SK-N-SH (cell line): ENCODE data around the gene TMEM59.

Source experiments
- EP300 ChIP-seq, 2 experiments: IDR thresholded peaks; 2 replicates each; pipeline versions ENCODE4 v1.4.0 to v1.6.1; 2012; ENCODE audit warnings: borderline replicate concordance in 1 of 2, low read depth in 1 of 2, low read length in 1 of 2
- FOXJ3 ChIP-seq: sonication (generic); formaldehyde crosslinking; IDR thresholded peaks from 2 replicates; pipeline ENCODE4 v1.5.1; 2020; ENCODE audit warnings: mild to moderate bottlenecking, missing genetic modification reagents
- TCF12 ChIP-seq: IDR thresholded peaks from 2 replicates; pipeline ENCODE4 v1.4.0; 2012
- TF ChIP-seq, protein P1 (sequence below): IDR thresholded peaks from 2 replicates; pipeline ENCODE4 v1.4.0; 2012; ENCODE audit warnings: low read depth
- TF ChIP-seq, protein P2 (sequence below): fragments of 200-600 bp; sonication (generic); IDR thresholded peaks from 2 replicates; pipeline ENCODE4 v1.6.1; 2017; ENCODE audit warnings: antibody characterized with exemption, mild to moderate bottlenecking, moderate library complexity

DNA sequence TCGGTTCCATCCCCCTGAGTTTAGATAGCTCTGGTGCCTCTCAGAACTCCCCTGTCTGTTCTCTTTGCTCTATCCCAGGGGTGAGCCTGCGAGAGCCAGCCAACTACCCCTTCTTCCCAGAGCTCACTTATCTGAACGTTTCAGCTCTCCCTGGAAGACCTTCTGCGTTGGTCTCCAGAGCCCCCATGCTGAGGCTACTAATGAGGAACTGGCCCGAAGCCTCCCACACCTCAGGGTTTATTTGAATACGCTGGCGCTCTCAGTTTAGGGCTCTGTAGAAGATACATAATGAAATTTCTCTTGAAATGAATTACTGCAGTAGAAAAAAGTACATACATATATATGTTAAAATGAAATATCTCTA lies 43.9 kb upstream of the TMEM59 start:
- TF ChIP-seq EP300 (IDR thresholded peaks at IDR 0.05; ENCODE audit: borderline replicate concordance in 1 of 2, low read depth in 1 of 2, low read length in 1 of 2) = no peak
- no peak for TF ChIP-seq FOXJ3 (CRISPR knock-in tag)
- TF ChIP-seq TCF12 = no peak
- TF ChIP-seq, protein P1, sequence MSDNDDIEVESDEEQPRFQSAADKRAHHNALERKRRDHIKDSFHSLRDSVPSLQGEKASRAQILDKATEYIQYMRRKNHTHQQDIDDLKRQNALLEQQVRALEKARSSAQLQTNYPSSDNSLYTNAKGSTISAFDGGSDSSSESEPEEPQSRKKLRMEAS = no peak
- TF ChIP-seq, protein P2, sequence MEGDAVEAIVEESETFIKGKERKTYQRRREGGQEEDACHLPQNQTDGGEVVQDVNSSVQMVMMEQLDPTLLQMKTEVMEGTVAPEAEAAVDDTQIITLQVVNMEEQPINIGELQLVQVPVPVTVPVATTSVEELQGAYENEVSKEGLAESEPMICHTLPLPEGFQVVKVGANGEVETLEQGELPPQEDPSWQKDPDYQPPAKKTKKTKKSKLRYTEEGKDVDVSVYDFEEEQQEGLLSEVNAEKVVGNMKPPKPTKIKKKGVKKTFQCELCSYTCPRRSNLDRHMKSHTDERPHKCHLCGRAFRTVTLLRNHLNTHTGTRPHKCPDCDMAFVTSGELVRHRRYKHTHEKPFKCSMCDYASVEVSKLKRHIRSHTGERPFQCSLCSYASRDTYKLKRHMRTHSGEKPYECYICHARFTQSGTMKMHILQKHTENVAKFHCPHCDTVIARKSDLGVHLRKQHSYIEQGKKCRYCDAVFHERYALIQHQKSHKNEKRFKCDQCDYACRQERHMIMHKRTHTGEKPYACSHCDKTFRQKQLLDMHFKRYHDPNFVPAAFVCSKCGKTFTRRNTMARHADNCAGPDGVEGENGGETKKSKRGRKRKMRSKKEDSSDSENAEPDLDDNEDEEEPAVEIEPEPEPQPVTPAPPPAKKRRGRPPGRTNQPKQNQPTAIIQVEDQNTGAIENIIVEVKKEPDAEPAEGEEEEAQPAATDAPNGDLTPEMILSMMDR = no peak
